ENCODE results near the gene PTPRN2. TPM values are rescaled to one million over a fixed set of nuclear protein-coding genes. Genes with fewer than 3 reads are reported as not detected.

The PTPRN2 gene
- total RNA-seq, 2 donors from 2014 or later = 26.1 to 55.5 TPM

GRCh38 chr7:157906583-157906982 is 681.0 kb downstream of the PTPRN2 start:
- Histone ChIP-seq H3K27ac (no peak overlapping the region), H3K27me3 (replicated peaks; ENCODE audit: insufficient read depth) (no peaks in the 10 kb centered on the region), H3K9me3 (no peaks in the 10 kb centered on the region), H3K4me3 (no peak overlapping the region), H3K4me1 (replicated peaks) (no peaks in the 10 kb centered on the region), H3K36me3 (no peaks in the 10 kb centered on the region)
- intact Hi-C loops (cut with DNase I) = no loop called here
- WGBS = 91% methylated on average over 7 of the region's 7 CpGs
- no peak for TF ChIP-seq CTCF (IDR thresholded peaks at IDR 0.05)
- no peak for TF ChIP-seq POLR2AphosphoS5 (IDR thresholded peaks at IDR 0.05)
- TF ChIP-seq POLR2A (IDR thresholded peaks at IDR 0.05) = no peak
- no peak for DNase-seq (ENCODE audit: low spot score)

GRCh38 chr7:157905651-157906461 is 681.8 kb downstream of the PTPRN2 start:
- TF ChIP-seq POLR2AphosphoS5 (IDR thresholded peaks at IDR 0.05) (no peak), CTCF (IDR thresholded peaks at IDR 0.05) (no peak), POLR2A (IDR thresholded peaks at IDR 0.05) (no peak)
- intact Hi-C loops (cut with DNase I) = no loop called here
- no peaks in the 10 kb centered on the region for H3K27me3 ChIP-seq (replicated peaks; ENCODE audit: insufficient read depth)
- no peaks in the 10 kb centered on the region for H3K9me3 ChIP-seq
- H3K27ac ChIP-seq = no peak overlapping the region
- DNase-seq (ENCODE audit: low spot score) = no peak
- H3K4me1 ChIP-seq (replicated peaks) = no peaks in the 10 kb centered on the region
- 47% methylated on average over 17 of the region's 20 CpGs for WGBS
- no peak overlapping the region for H3K4me3 ChIP-seq
- no peaks in the 10 kb centered on the region for H3K36me3 ChIP-seq

GRCh38 chr7:157904866-157905570 is 682.6 kb downstream of the PTPRN2 start:
- no peaks in the 10 kb centered on the region for H3K4me1 ChIP-seq (replicated peaks)
- no peaks in the 10 kb centered on the region for H3K36me3 ChIP-seq
- H3K27ac ChIP-seq = no peak overlapping the region
- H3K27me3 ChIP-seq (replicated peaks; ENCODE audit: insufficient read depth) = no peaks in the 10 kb centered on the region
- H3K9me3 ChIP-seq = no peaks in the 10 kb centered on the region
- no peak for TF ChIP-seq POLR2AphosphoS5 (IDR thresholded peaks at IDR 0.05)
- TF ChIP-seq POLR2A (IDR thresholded peaks at IDR 0.05) = no peak
- no peak for TF ChIP-seq CTCF (IDR thresholded peaks at IDR 0.05)
- intact Hi-C loops (cut with DNase I) = no loop called here
- H3K4me3 ChIP-seq = no peak overlapping the region
- WGBS = 60% methylated on average over 17 of the region's 17 CpGs
- no peak for DNase-seq (ENCODE audit: low spot score)

GRCh38 chr7:157904211-157904865 is 683.3 kb downstream of the PTPRN2 start:
- TF ChIP-seq POLR2AphosphoS5 (IDR thresholded peaks at IDR 0.05) (no peak), POLR2A (IDR thresholded peaks at IDR 0.05) (no peak), CTCF (IDR thresholded peaks at IDR 0.05) (no peak)
- Histone ChIP-seq H3K9me3 (no peaks in the 10 kb centered on the region), H3K4me3 (no peak overlapping the region), H3K27ac (no peak overlapping the region), H3K27me3 (replicated peaks; ENCODE audit: insufficient read depth) (no peaks in the 10 kb centered on the region), H3K36me3 (no peaks in the 10 kb centered on the region), H3K4me1 (replicated peaks) (no peaks in the 10 kb centered on the region)
- intact Hi-C loops (cut with DNase I) = no loop called here
- WGBS = 86% methylated on average over 28 of the region's 28 CpGs
- no peak for DNase-seq (ENCODE audit: low spot score)
